A673 (cell line): ENCODE data around the gene IKZF5. TPM values are rescaled to one million over a fixed set of nuclear protein-coding genes. Genes with fewer than 3 reads are reported as not detected.
A peak's percentile ranks its signal among the peaks of the same experiment; 100 is the strongest.

Experiments
- BruUV-seq: library from RNA; stranded (reverse); fragments of 400-500 nt; replicated peaks from 2 replicates; lab custom pipeline; 2021; lab: Mats Ljungman, UMichigan
- CTCF ChIA-PET: fragments of 300-600 bp; sonication (Branson Sonifier 250); formaldehyde crosslinking; loops from one replicate; lab custom pipeline; 2022; ENCODE audit warnings: antibody characterized with exemption; lab: Charles Lee
- POLR2A ChIA-PET: fragments of 300-600 bp; sonication (Branson Sonifier 250); formaldehyde crosslinking; loops from one replicate; lab custom pipeline; 2022; ENCODE audit warnings: antibody characterized with exemption; ENCODE audit not compliant: low non-redundant PET; lab: Charles Lee
- DNase-seq: peaks from one replicate; pipeline ENCODE4 v3.0.0-alpha.2; 2015; ENCODE audit warnings: low spot score
- H3K27ac ChIP-seq: fragments of 200-600 bp; sonication (generic); 2 replicates; pipeline ENCODE4 v1.5.1; 2016; ENCODE audit warnings: mixed run types, low read depth, mild to moderate bottlenecking, mixed read lengths, antibody characterized with exemption, low read length; ENCODE audit not compliant: poor library complexity, severe bottlenecking
- H3K27me3 ChIP-seq: fragments of 200-600 bp; sonication (generic); replicated peaks from 2 replicates; pipeline ENCODE4 v1.6.1; 2017; ENCODE audit warnings: mixed run types, low read depth, mild to moderate bottlenecking, mixed read lengths, antibody characterized with exemption, low read length; ENCODE audit not compliant: insufficient read depth, poor library complexity
- H3K36me3 ChIP-seq: fragments of 200-600 bp; sonication (generic); 2 replicates; pipeline ENCODE4 v1.6.1; 2016; ENCODE audit warnings: mixed run types, mild to moderate bottlenecking, mixed read lengths, antibody characterized with exemption, low read length; ENCODE audit not compliant: insufficient read depth, poor library complexity, severe bottlenecking
- H3K4me1 ChIP-seq: fragments of 200-600 bp; sonication (generic); 2 replicates; pipeline ENCODE4 v1.6.1; 2017; ENCODE audit warnings: mixed run types, mild to moderate bottlenecking, mixed read lengths, antibody characterized with exemption, low read length; ENCODE audit not compliant: insufficient read depth, poor library complexity, severe bottlenecking
- H3K4me3 ChIP-seq: fragments of 200-600 bp; sonication (generic); 2 replicates; pipeline ENCODE4 v1.5.1; 2016; ENCODE audit warnings: low read depth, mixed run types, mild to moderate bottlenecking, mixed read lengths, low read length; ENCODE audit not compliant: poor library complexity, severe bottlenecking
- H3K9me3 ChIP-seq: fragments of 200-600 bp; sonication (generic); 2 replicates; pipeline ENCODE4 v1.6.1; 2016; ENCODE audit warnings: mixed run types, low read depth, mild to moderate bottlenecking, mixed read lengths, antibody characterized with exemption, low read length; ENCODE audit not compliant: poor library complexity, severe bottlenecking
- EZH2 ChIP-seq: fragments of 200-600 bp; sonication (generic); IDR thresholded peaks from 2 replicates; pipeline ENCODE4 v1.6.1; 2017; ENCODE audit warnings: borderline replicate concordance, low read depth, mild to moderate bottlenecking, mixed read lengths, antibody characterized with exemption, low read length; ENCODE audit not compliant: poor library complexity, severe bottlenecking
- intact Hi-C: fragments of 100-400 bp; cut with micrococcal nuclease; formaldehyde crosslinking; loops from one replicate; pipeline ENCODE4 v1.10.0; 2022; ENCODE audit not compliant: unreplicated experiment
- total RNA-seq: library from RNA; stranded (reverse); gene quantifications from 2 replicates; pipeline ENCODE4 v1.2.3, GENCODE V29; 2021
- TF ChIP-seq, protein P1 (sequence below): fragments of 300-800, 200-600 bp; sonication (generic); conservative IDR thresholded peaks from 2 replicates; pipeline ENCODE4 v1.5.1; 2017; ENCODE audit warnings: low read depth, mild to moderate bottlenecking, antibody characterized with exemption, low read length, moderate library complexity, mixed read lengths

IKZF5 gene
- total RNA-seq, 1 experiment from 2014 or later: 13.8 TPM

DNA sequence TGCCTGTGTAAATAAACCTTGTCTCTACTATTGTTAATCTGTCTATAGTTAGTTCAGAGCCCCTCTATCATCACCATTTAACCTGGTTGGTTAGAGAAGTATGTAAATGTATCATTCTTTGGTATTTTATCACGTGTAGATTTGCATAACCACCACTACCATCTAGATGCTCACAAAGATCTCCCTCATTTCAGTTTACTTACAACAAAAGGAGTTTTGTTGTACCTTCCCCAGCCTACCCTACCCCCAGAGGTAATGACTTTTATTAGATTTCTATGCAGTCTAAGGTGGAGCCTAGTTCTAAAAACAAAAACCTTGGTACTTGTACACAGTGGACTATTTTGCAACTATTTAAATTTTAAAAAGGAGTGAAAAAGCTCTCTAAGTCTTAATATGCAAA lies 17.7 kb upstream of the IKZF5 start:
- BruUV-seq: no TSS peak
- CTCF ChIA-PET: no interaction called here
- intact Hi-C loops: no loop called here

DNA sequence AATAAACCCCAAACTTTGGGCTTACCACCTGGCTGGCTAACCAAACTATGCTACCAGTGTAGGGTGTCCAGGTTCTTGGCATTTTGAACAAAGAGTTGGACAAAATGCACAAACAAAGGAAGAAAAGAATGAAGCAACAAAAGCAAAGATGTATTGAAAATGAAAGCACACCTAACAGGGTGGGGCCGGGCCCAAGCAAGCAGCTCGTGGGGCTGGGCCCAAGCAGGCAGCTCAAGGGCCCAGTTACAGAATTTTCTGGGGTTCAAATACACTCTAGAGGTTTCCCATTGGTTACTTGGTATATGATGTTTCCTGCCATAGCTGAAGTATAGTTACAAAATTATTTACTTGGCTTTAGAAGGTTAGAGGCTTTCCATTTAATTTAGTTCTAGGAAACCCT lies 15.9 kb upstream of the IKZF5 start:
- TF ChIP-seq EZH2: no peak
- TF ChIP-seq, protein P1, sequence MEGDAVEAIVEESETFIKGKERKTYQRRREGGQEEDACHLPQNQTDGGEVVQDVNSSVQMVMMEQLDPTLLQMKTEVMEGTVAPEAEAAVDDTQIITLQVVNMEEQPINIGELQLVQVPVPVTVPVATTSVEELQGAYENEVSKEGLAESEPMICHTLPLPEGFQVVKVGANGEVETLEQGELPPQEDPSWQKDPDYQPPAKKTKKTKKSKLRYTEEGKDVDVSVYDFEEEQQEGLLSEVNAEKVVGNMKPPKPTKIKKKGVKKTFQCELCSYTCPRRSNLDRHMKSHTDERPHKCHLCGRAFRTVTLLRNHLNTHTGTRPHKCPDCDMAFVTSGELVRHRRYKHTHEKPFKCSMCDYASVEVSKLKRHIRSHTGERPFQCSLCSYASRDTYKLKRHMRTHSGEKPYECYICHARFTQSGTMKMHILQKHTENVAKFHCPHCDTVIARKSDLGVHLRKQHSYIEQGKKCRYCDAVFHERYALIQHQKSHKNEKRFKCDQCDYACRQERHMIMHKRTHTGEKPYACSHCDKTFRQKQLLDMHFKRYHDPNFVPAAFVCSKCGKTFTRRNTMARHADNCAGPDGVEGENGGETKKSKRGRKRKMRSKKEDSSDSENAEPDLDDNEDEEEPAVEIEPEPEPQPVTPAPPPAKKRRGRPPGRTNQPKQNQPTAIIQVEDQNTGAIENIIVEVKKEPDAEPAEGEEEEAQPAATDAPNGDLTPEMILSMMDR: no peak
- Histone ChIP-seq H3K27ac (no peak overlapping the region), H3K27me3 (no peaks in the 10 kb centered on the region), H3K4me1 (peaks cover 10% of the 10 kb centered on the region), H3K36me3 (no peaks in the 10 kb centered on the region), H3K4me3 (no peak overlapping the region), H3K9me3 (no peaks in the 10 kb centered on the region)
- ChIA-PET POLR2A (no interaction called here), CTCF (no interaction called here)
- no TSS peak for BruUV-seq
- intact Hi-C loops: no loop called here
- no peak for DNase-seq

More for the DNA sequence above, 17.7 kb upstream of the IKZF5 start:
- H3K4me1 ChIP-seq: peaks cover 5% of the 10 kb centered on the region
- H3K27me3 ChIP-seq: no peaks in the 10 kb centered on the region
- no peaks in the 10 kb centered on the region for H3K36me3 ChIP-seq
- no peak overlapping the region for H3K4me3 ChIP-seq
- POLR2A ChIA-PET: no interaction called here
- TF ChIP-seq, protein P1: no peak
- TF ChIP-seq EZH2: no peak
- no peaks in the 10 kb centered on the region for H3K9me3 ChIP-seq
- no peak overlapping the region for H3K27ac ChIP-seq
- DNase-seq: no peak

DNA sequence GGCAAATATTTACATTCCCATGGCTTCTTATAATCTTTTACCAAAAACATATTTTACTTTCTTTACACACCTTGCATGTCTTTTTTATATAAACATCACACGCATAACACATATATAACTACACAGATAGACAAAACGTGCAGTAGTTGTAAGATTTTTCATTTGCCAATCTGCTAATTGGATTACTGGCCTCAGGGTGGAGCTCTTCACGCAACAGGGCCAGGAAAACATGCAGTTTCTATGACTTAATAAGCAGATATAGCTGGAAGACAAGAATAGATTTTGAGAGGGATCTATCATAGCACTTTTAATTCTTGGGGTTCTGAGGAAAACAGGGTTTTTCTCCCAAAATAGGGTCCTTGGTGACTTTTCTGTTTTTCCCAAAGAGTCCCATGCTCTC lies 12.9 kb upstream of the IKZF5 start:
- no peak overlapping the region for H3K4me3 ChIP-seq
- H3K4me1 ChIP-seq: peaks cover 10% of the 10 kb centered on the region
- H3K27ac ChIP-seq: no peak overlapping the region
- intact Hi-C loops: no loop called here
- peak; percentile 55 for DNase-seq
- ChIA-PET POLR2A (interaction anchor here (0.6 kb wide), 1 partner anchor 10 kb away, joined by 3 read pairs; no protein-coding TSS in a partner anchor), CTCF (interaction anchor here (0.6 kb wide), 1 partner anchor 712 kb away, joined by 4 read pairs; no protein-coding TSS in a partner anchor)
- H3K27me3 ChIP-seq: no peaks in the 10 kb centered on the region
- H3K9me3 ChIP-seq: no peaks in the 10 kb centered on the region
- no peak for TF ChIP-seq EZH2
- TF ChIP-seq, protein P1: peak; percentile 56
- no TSS peak for BruUV-seq
- no peaks in the 10 kb centered on the region for H3K36me3 ChIP-seq
